HG02623 (cell line): ENCODE results near the gene PTBP3.
"Not testable (repeated sequence)": the region's sequence is repeated elsewhere in the genome, so short reads cannot be mapped to it uniquely, and the experiment has no call there.

Experiments used
- ATAC-seq: cut with Tn5 transposase; IDR thresholded peaks from one replicate; pipeline ENCODE4 v1.9.1; 2021; ENCODE audit warnings: moderate library complexity; ENCODE audit not compliant: unreplicated experiment

Gene PTBP3

DNA sequence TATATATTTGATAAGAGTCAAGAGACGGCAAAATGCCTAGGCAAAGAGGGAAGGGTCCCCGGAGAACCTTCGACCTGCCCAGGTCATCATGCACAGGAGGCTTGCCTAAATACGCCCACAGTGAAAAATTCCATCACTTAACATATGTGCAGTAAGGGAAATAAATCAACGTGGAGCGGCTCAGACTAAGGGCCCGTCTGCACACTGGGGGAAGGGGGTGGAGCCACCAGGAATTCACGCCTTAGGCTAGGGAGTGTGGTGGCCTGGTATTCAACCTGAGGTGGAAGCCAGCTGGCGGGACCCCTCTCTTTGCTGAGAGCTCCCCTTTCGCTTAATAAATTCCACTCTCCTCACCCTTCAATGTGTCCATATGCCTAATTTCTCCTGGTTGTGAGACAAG lies 8.3 kb downstream of the PTBP3 start:
- no peak for ATAC-seq

DNA sequence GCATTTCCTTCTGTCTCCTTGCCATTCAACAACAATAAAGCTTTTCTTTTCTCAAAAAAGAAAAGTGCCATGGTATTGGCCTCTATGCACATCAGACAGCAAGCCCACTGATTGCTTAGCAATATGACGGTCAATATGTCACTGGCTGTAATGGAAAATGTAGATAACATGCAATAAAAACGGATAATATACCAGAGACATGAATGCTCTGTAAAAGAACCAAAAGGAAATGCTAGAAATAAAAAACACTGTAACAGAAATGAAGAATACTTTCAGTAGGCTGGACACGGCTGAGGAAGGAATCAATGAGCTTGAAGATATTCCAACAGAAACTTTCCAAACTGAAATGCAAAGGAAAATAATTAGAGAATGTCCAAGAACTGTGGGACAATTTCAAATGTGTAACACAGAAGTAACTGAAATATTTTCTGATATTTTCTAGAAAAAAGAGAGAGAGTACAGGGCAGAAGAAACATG lies 10.0 kb downstream of the PTBP3 start:
- no peak for ATAC-seq

DNA sequence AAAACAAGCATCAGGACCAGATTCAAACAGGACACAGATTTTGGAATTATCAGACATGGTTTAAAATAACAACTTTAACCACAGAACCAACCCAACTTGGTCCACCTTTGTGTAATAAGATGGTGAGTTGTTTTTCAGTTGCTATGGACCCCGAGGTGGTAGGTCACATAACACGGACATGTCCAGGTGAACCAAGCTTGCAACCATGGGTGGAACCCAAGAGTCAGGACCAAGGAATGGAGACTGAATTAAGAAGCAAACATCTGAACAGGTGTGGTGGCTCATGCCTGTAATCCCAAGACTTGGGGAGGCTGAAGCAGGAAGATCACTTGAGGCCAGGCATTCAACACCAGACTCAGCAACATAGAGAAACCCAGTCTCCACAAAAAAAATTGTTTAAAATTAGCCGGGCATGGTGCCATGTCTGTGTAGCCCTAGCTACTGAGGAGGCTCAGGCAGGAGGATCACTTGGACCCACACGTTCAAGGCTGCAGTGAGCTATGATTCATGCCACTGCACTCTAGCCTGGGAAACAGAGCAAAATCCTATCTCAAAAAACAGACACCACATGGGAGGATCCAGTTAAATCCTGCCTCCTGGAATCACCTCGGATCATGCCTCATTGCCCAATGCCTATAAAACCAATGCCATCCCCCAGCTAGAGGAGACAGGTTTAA lies 10.6 kb downstream of the PTBP3 start:
- ATAC-seq: no peak

DNA sequence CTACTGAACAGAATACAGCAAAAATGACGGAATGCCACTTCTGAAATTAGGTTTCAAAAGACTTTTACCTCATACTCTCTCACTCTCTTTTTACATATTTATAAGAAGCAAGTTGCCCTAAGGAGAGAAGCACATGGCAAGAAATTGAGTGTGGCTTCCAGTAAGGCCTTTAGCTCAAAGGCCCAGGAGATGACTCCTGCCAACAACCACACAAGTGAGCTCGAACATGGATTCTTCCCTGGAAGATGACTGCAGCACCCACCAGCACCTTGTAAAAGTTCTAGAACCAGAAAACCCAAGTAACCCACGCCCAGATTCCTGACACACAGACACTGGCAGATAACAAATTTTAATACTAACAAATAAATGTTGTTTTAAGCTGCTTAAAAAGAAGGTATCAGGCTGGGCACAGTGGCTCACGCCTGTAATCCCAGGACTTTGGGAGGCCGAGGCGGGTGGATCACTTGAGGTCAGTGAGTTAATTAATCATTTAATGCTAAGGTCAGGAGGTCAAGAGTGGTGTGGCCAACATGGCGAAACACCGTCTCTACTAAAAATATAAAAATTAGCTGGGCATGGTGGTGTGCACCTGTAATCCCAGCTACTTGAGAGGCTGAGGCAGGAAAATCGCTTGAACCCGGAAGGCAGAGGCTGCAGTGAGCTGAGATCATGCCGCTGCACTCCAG lies 17.0 kb downstream of the PTBP3 start:
- ATAC-seq: no peak

DNA sequence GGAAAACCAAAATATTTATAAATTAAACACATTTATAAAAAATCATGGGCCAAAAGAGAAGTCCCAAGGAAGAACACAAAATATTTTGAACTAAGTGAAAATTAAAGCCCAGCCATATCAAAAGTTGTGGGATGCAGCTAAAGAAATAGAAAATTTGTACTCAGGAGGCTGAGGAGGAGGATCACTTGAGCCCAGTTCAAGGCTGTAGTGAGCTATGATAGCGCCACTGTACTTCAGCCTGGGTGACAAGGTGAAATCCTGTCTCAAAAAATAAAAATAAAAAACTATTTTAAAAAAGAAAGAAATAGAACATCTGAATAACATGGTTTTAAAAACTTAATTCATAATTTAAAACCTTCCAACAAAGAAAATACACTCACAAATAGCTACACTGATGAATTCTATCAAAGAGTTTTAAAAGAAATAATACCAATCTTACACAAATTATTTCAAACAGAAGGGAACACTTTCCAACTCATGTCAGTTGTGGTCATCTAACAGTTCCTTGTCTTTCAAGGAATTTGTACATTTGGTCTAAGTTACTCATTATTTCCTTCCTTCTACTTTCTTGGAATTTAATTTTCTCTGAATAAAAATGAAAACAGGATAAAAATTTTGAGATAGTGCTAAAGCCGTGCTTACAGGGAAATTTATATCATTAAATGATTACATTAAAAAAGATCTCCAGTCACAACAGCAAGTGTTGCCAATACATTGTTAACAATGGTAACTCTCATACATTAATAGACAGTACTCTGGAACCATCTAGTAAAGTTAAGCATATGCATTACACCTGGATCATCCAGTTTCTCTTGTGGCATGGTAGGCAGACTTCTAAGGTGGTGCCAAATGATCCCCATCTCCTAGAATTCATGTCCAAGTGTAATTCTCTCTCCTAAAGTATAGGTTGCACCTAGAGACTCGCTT lies 17.8 kb downstream of the PTBP3 start:
- no peak for ATAC-seq

DNA sequence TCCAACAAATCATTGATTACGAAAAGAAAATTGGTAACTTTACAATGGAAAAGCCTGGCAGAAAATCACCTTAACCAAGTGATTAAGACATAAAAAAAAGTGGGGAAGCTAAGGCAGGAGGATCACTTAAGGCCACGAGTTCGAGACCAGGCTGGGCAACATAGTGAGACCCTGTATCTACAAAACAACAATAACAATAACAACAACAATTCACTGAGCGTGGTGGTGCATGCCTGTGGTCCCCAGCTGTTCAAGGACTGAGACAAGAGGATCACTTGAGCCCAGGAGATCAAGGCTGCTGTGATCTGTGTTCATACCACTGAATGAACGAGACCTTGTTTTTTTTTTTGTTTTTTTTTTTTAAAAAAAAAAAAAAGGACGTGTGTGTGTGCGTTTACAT lies 21.3 kb downstream of the PTBP3 start:
- ATAC-seq: no peak

DNA sequence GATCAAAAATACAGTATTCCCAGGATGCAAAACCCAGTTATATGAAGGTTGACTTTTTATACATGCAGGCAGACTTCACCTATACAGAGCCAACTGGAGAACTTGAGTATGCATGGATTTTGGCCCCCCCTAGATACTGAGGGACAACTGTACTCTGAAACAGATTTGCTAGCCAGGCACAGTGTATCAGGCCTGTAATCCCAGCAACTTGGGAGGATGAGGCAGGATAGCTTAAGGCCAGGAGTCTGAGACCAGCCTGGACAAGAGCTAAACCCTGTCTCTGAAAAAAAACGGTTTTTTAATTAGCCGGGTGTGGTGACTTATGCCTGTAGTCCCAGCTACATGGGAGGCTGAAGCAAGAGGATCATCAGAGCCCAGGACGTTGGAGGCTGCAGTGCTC lies 21.9 kb downstream of the PTBP3 start:
- ATAC-seq: no peak

DNA sequence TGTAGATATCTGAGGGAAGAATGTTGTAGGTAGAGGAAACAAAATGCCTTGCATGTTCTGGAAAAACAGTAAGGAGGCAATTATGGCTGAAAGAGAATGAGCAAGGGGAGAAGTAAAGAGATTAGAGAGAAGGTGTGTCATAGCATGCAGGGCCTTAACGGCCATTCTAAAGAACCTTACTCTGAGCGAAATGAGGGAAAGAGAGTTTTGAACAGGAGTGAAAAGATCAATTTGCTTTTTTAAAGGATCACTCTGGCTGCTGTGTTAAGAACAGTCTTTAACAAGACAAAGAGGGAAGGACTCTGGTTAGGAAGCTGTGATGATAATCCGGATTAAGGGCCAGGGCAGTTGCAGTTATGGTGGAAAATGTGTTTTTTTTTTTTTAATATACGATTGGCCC lies 22.6 kb downstream of the PTBP3 start:
- ATAC-seq: no peak

DNA sequence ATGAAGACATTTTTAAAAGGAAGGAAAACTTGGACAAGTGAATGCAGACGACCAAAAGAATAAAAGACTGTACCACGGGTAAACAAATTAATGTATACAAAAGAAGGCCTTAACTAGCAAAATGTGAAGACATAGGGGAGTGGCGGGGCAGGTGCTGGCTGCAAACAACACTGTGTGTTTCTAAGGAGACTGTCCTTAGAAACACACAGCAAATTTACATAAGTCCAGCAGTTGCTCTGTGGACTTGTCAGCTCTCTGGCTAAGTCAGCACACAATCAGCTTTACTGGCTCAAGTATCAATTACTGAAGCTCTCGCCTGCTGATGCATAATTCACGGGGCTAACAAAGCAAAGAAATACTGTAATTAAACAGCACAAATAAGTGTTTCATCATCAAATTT lies 24.8 kb downstream of the PTBP3 start:
- ATAC-seq: no peak

DNA sequence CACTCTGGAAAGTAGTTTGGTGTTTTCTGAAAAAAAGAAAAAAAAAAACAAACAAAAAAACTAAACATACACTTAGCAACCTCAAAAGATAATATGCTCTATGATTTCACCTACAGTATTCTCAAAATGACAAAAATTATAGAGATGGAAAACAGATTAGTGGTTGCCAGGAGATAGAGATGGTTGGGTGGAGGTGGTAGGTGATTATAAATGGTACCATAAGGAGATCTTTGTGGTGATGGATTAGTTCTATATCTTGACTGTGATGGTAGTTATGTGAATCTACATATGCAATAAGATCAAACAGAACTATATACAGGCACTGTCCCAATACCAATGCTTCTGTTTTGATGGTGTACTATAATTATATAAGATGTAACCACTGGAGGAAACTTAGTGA lies 32.0 kb downstream of the PTBP3 start:
- no peak for ATAC-seq

DNA sequence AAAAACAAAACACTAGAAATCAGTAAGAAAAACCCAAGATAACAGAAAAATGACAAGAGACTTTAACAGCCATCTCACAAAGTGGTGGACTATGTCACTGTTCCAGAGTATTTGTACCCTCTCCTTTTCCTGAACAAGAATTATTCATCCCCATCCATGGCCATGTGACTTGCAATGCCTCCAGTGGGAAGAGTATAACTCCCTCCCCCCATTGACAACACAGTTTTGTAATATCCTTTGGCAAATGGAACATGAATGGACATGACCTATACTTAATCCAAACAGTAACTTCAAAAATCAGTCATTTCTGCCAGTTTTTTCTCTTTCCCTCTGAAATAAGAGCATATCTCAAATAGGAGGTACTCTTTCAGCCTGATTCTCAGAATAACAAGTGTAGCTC lies 33.9 kb downstream of the PTBP3 start:
- ATAC-seq: no peak

DNA sequence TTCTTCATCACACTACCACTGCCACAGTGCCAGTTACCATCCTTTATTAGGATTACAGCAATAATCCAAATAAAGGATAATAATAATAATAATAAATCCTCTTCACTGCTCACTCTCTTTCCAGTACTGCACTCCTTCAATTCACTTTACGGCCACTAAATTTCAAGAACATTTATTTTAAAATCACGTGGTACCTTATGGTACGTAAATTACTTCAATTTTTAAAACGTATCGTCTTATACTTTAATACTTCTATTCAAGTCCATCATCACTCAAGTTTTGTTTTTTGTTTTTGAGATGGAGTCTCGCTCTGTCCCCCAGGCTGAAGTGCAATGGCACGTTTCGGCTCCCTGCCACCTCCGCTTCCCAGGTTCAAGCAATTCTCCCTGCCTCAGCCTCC lies 36.5 kb downstream of the PTBP3 start:
- ATAC-seq: no peak

DNA sequence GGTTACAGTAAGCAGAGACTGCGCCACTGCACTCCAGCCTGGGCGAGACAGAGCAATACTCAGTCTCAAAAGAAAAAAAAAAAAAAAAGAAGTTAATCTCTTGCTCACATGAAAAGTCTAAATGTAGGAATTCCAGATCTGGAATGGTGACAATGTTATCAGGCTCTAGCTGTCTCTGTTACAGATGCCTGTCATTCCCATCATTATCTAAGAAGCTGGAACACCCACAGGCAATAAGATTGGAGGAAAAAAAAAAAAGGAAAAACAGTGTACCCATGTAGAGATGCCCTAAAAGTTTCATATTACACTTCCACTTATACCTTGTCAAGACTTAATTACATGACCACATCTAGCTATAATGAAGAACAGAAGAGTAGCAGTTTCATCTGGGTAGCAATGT lies 38.2 kb downstream of the PTBP3 start:
- no peak for ATAC-seq

DNA sequence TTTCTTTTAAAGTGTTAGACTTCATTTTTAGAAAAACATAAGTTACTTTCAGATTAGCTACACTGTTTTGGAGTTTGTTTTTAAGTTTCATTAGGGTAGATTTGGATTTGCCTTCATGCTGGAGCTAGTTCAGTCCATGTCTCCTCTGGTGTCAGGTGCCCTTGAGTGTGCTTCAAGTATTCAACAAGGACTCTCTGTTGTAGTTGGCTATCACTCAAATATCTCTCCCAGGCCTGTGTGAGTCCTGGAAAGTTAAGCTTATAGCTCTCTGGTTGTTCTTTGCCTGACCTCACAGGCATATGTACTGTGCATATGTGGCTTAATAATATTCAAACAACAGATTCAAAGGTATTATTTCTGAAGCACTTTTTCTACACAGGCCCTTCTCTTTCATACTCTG lies 45.4 kb downstream of the PTBP3 start:
- ATAC-seq: no peak

DNA sequence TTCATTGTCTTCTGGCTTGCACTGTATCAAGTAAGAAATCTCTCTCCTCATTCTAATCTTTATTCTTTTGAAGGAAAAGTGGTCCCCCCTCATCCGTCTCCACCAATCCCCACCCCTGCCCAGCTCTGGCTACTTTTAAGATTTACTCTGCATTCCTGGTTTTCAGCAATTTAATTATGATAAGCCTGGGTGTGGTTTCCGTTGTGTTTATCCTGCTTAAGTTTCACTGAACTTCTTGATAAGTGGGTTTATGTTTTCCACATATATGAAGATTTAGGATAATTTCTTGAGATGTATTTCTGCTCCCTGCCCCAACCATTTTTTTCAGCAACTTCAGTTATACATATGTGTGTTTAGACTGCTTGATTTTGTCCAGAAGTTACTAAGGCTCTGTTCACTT lies 46.5 kb downstream of the PTBP3 start:
- no peak for ATAC-seq

DNA sequence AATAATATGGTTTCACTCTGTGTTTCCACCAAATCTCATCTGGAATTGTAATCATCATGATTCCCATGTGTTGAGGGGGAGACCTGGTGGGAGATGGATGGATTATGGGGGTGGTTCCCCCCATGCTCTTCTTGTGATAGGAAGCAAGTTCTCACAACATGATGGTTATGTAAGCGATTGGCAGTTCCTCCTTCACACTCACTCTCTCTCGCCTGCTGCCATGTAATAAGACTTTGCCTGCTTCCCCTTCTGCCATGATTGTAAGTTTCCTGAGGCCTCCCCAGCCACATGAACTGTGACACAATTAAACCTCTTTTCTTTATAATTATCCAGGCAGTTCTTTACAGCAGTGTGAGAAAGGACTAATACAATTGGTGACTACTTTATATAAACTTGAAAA lies 48.4 kb downstream of the PTBP3 start:
- ATAC-seq: no peak

DNA sequence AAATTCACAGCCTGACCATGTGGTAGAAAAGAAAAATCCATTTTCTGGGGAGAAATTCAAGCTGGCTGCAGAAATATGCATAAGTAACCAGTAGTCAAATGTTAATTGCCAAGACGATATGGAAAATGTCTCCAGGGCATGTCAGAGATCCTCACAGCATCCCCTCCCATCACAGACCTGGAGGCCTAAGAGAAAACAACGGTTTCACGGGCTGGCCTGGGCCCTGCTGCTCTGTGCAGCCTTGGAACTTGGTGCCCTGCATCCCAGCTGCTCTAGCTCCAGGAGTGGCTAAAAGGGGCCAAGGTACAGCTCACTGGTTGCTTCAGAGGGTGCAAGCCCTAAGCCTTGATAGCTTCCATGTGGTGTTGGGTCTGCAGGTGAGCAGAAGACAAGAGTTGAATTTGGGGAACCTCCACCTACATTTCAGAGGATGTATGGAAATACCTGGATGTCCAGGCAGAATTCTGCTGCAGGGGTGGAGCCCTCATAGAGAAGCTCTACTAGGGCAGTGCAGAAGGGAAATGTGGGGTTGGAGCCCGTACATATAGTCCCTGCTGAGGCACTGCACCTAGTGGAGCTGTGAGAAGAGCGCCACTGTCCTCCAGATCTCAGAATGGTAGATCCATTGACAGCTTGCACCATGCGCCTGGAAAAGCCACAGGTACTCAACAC lies 49.7 kb downstream of the PTBP3 start:
- ATAC-seq: no peak

DNA sequence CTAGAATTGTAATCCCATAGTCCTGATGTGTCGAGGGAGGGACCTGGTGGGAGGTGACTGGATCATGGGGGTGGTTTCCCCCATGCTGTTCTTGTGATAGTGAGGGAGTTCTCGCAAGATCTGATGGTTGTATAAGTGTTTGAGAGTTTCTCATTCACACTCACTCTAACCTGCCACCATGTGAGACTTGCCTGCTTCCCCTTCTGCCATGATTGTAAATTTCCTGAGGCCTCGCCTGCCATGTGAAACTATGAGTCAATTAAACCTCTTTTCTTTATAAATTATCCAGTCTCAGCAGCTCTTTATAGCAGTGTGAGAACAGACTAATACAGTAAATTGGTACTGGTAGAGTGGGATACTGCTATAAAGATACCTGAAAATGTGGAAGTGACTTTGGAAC lies 50.6 kb downstream of the PTBP3 start:
- ATAC-seq: not testable (repeated sequence)

DNA sequence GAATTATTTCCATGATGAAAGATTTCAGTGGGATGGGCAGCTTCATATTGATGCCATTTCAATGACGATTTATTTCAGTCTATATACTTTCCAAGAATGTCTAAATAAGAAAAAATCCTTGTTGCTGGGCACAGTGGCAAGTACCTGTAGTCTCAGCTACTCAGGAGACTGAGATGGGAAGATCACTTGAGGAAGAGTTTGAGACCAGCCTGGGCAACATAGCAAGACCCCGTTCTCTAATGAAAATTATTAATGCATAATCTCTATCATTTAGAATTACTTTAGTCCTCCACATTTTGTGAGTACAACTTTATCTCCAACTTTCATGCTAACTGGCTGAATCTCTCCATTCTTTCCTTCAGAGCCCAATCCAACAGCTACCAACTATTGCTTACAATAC lies 52.5 kb downstream of the PTBP3 start:
- ATAC-seq: no peak

DNA sequence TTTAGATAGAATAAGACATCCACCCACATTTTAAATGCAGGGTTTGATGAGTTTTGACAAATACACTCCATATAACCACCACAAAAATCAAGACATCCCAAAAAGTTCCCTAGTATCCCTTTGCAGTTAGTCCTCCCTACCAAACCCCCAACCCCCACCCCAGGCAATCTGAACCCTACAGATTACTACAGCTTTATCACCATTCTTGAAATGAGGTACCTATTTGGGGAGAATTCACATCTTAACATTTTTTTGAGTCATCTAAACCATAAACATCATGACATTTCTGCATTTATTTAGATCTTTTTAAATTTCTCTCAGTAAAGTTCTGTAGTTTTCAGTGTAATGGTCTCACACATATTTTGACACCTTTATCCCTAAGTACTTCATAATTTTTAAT lies 53.9 kb downstream of the PTBP3 start:
- no peak for ATAC-seq

DNA sequence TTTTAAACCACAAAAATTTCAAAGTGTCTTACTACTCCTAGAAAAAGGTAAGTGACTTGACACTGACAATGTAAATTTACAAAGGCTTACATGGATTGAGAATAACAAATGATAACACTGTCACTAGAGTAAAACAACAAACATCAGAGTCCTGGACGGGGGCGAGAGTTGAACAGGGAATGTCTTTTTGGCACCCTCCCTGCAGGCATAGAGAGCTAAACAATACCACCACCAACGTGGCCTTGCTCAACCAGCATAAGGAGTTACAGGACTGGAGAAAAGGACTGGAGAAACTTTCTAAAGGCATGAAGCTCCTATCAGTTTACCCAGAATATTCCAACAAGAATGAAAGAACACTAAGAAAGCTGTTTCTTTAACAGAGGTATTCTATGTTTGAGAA lies 55.3 kb downstream of the PTBP3 start:
- no peak for ATAC-seq
